GM19351 (cell line): ENCODE results near the gene PLXDC2.

Experiments used
- ATAC-seq: cut with Tn5 transposase; IDR thresholded peaks from one replicate; pipeline ENCODE4 v1.9.1; 2021; ENCODE audit warnings: mild to moderate bottlenecking, moderate library complexity; ENCODE audit not compliant: unreplicated experiment

The PLXDC2 gene

GRCh38 chr10:20314431-20314830 is 498.2 kb downstream of the PLXDC2 start:
- no peak for ATAC-seq

DNA sequence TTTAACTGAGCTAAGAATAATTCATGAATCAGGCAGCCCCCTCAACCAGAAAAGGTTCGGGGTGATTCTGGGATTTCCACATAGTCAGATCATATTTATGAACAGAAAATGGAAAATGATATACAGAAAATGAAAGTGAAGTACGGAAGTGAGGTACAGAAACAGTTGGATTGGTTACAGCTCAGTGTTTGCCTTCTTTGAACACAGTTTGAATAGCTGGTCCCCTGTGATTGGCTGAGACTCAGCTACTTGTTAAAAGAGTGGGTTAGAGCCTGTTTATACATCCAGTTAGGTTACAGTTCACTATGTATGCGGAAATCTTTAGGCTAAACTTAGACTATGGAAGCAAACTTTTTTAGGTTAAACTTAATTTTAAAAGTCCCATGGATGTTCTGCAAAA is 511.7 kb downstream of the PLXDC2 start:
- ATAC-seq, result no peak

- no peak for ATAC-seq
These were observed 514.0 kb downstream of the PLXDC2 start for GRCh38 chr10:20330246-20330645.

- ATAC-seq, result no peak
These were observed 518.3 kb downstream of the PLXDC2 start for GRCh38 chr10:20334559-20334958.
